AG08395 (cell line): ENCODE data around the gene GPR161.
"Not testable (repeated sequence)": the region's sequence is repeated elsewhere in the genome, so short reads cannot be mapped to it uniquely, and the experiment has no call there.

Experiments
- DNase-seq: peaks from one replicate; pipeline ENCODE4 v3.0.0; 2012; ENCODE audit warnings: mixed read lengths, low spot score

The GPR161 gene

GRCh38 chr1:168136709-168137514, at the start of gene GPR161:
Gene GPR161 (minus strand): TSS chr1:168136930. CDS start chr1:168104850, 32,080 bp downstream.
- DNase-seq, result peak; percentile 45

GRCh38 chr1:168181063-168181720, 44.5 kb upstream of the GPR161 start:
- DNase-seq, result not testable (repeated sequence)

- DNase-seq, result no peak
Observed at GRCh38 chr1:168180148-168180524, 43.4 kb upstream of the GPR161 start.

GRCh38 chr1:168179438-168180147, 42.9 kb upstream of the GPR161 start:
- DNase-seq, result peak; percentile 12

- DNase-seq, result peak; percentile 95
Observed at GRCh38 chr1:168178638-168179437, 42.1 kb upstream of the GPR161 start, which contains the start of gene TIPRL. Gene TIPRL (plus strand): TSS chr1:168178962. CDS start chr1:168179078, 116 bp downstream.

GRCh38 chr1:168178227-168178637, 41.5 kb upstream of the GPR161 start:
- no peak for DNase-seq

- DNase-seq, result no peak
Observed at GRCh38 chr1:168172250-168172915, 35.7 kb upstream of the GPR161 start.

GRCh38 chr1:168170564-168171508, 34.1 kb upstream of the GPR161 start:
- no peak for DNase-seq

GRCh38 chr1:168167806-168168205, 31.1 kb upstream of the GPR161 start:
- no peak for DNase-seq

- DNase-seq, result no peak
Observed at GRCh38 chr1:168164771-168165170, 28.0 kb upstream of the GPR161 start.

- no peak for DNase-seq
Observed at GRCh38 chr1:168163670-168164069, 26.9 kb upstream of the GPR161 start.

- DNase-seq, result no peak
Observed at GRCh38 chr1:168161459-168161858, 24.7 kb upstream of the GPR161 start.

- DNase-seq, result no peak
Observed at GRCh38 chr1:168159979-168160378, 23.2 kb upstream of the GPR161 start.

GRCh38 chr1:168159251-168159650, 22.5 kb upstream of the GPR161 start:
- no peak for DNase-seq

GRCh38 chr1:168157638-168158037, 20.9 kb upstream of the GPR161 start:
- DNase-seq, result no peak

GRCh38 chr1:168155910-168156309, 19.2 kb upstream of the GPR161 start:
- no peak for DNase-seq

- not testable (repeated sequence) for DNase-seq
Observed at GRCh38 chr1:168154707-168155106, 18.0 kb upstream of the GPR161 start.

- no peak for DNase-seq
Observed at GRCh38 chr1:168151935-168152334, 15.2 kb upstream of the GPR161 start.

GRCh38 chr1:168150283-168150682, 13.6 kb upstream of the GPR161 start:
- no peak for DNase-seq

- DNase-seq, result no peak
Observed at GRCh38 chr1:168148916-168149315, 12.2 kb upstream of the GPR161 start.
